Progenitor cell of endocrine pancreas (in vitro differentiated cells): Measurements from ENCODE around the gene N4BP3. TPM values are rescaled to one million over a fixed set of nuclear protein-coding genes. Genes with fewer than 3 reads are reported as not detected.
"Not testable (repeated sequence)": the region's sequence is repeated elsewhere in the genome, so short reads cannot be mapped to it uniquely, and the experiment has no call there.

ENCODE experiments used
- DNase-seq: peaks from one replicate; pipeline ENCODE4 v3.0.0; 2021; ENCODE audit warnings: low spot score; ENCODE audit not compliant: unreplicated experiment
- H3K27ac Mint-ChIP-seq: 2 replicates; pipeline ENCODE4 v1.8.0; 2021; ENCODE audit warnings: mild to moderate bottlenecking, moderate library complexity, mixed read lengths
- H3K27me3 Mint-ChIP-seq: 2 replicates; pipeline ENCODE4 v1.8.0; 2021; ENCODE audit warnings: mixed read lengths
- H3K36me3 Mint-ChIP-seq: 2 replicates; pipeline ENCODE4 v1.8.0; 2022; ENCODE audit warnings: mixed read lengths; ENCODE audit not compliant: insufficient read depth
- H3K4me1 Mint-ChIP-seq: 2 replicates; pipeline ENCODE4 v1.8.0; 2021; ENCODE audit warnings: low read depth, mixed read lengths
- H3K4me3 Mint-ChIP-seq: 2 replicates; pipeline ENCODE4 v1.8.0; 2021; ENCODE audit warnings: low read depth, mild to moderate bottlenecking, moderate library complexity, mixed read lengths
- H3K9me3 Mint-ChIP-seq: 2 replicates; pipeline ENCODE4 v1.8.0; 2021; ENCODE audit warnings: low read depth, mixed read lengths
- total RNA-seq: library from RNA; stranded (reverse); gene quantifications from 2 replicates; pipeline ENCODE4 v1.2.1, GENCODE V29; 2021
- TF ChIP-seq, protein P1 (sequence below): fragments of 200-600 bp; sonication (generic); IDR thresholded peaks from one replicate; pipeline ENCODE4 v1.5.0; 2021; ENCODE audit warnings: antibody characterized with exemption, mild to moderate bottlenecking; ENCODE audit not compliant: unreplicated experiment

N4BP3 gene
- total RNA-seq, 1 donor from 2014 or later, result 1.9 TPM

DNA sequence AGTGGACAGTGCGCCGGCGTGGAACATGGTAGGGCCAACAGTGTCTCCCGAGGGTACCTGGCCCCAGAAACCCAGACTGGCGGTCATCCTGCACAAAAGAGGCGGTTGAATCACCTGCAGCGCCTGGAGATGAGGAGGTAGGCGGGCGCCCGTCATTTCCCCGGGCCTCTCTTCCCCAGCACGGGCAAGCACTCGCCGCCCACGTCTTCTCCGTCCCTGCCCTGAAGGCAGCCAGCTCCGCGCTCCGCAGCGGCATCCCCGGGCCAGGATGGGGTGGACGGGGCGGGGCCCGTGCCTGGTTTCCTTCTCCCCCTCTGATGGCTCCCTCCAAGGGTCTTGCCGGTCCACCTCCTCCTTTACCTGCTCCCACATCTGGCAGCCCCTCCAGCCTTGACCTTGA lies 27.1 kb upstream of the N4BP3 start:
- H3K27me3 Mint-ChIP-seq, result peaks cover 17% of the 10 kb centered on the region
- DNase-seq, result no peak

DNA sequence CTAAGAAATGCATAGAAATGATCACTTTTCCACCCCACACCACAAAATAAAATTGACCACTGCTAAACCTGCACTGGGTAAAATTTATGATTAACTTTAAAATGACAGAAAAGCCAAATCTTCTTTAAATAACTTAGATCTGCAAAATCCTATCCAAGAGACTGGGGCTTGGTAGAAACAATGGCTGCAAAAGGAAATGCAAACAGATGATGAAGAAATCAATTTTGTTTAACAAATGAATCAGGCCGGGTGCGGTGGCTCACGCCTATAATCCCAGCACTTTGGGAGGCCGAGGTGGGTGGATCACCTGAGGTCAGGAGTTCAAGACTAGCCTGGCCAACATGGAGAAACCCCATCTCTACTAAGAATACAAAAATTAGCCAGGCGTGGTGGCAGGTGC lies 26.1 kb upstream of the N4BP3 start:
- not testable (repeated sequence) for H3K36me3 Mint-ChIP-seq, H3K4me1 Mint-ChIP-seq, H3K4me3 Mint-ChIP-seq, H3K9me3 Mint-ChIP-seq, H3K27ac Mint-ChIP-seq, DNase-seq
- peaks cover 17% of the 10 kb centered on the region for H3K27me3 Mint-ChIP-seq

More for the DNA sequence above, 27.1 kb upstream of the N4BP3 start:
- peaks cover 2% of the 10 kb centered on the region for H3K9me3 Mint-ChIP-seq
- peaks cover 1% of the 10 kb centered on the region for H3K4me1 Mint-ChIP-seq
- no peaks in the 10 kb centered on the region for H3K36me3 Mint-ChIP-seq
- H3K4me3 Mint-ChIP-seq, result no peak overlapping the region
- TF ChIP-seq, protein P1, sequence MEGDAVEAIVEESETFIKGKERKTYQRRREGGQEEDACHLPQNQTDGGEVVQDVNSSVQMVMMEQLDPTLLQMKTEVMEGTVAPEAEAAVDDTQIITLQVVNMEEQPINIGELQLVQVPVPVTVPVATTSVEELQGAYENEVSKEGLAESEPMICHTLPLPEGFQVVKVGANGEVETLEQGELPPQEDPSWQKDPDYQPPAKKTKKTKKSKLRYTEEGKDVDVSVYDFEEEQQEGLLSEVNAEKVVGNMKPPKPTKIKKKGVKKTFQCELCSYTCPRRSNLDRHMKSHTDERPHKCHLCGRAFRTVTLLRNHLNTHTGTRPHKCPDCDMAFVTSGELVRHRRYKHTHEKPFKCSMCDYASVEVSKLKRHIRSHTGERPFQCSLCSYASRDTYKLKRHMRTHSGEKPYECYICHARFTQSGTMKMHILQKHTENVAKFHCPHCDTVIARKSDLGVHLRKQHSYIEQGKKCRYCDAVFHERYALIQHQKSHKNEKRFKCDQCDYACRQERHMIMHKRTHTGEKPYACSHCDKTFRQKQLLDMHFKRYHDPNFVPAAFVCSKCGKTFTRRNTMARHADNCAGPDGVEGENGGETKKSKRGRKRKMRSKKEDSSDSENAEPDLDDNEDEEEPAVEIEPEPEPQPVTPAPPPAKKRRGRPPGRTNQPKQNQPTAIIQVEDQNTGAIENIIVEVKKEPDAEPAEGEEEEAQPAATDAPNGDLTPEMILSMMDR, result no peak
- H3K27ac Mint-ChIP-seq, result no peak overlapping the region

- TF ChIP-seq, protein P1, result no peak
- Mint-ChIP-seq H3K36me3 (no peaks in the 10 kb centered on the region), H3K27ac (no peak overlapping the region), H3K27me3 (peaks cover 5% of the 10 kb centered on the region), H3K4me3 (no peak overlapping the region), H3K9me3 (peaks cover 3% of the 10 kb centered on the region), H3K4me1 (no peaks in the 10 kb centered on the region)
- no peak for DNase-seq
These were observed 22.5 kb upstream of the N4BP3 start for GRCh38 chr5:178090856-178091255.

DNA sequence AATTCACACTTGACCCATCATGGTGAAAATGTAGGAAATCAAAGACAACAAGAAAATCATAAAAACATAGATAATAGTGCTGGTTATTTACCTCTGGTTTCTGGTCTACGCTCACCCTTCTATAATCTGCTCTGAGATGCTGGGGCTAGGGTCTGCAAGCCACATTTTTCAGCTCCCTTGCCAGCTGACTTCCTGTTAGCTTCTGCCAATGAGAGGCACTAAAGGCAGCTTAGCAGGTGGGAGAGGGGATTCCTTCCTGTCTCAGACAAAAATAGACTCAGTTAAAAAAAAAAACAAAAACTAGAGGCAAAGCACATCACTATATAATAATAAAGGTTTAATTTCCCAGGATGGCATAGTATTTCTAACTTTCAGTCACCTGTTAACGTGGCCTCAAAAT lies 20.2 kb upstream of the N4BP3 start:
- Mint-ChIP-seq H3K4me3 (no peak overlapping the region), H3K36me3 (peaks cover 1% of the 10 kb centered on the region), H3K27me3 (peaks cover 6% of the 10 kb centered on the region), H3K9me3 (peaks cover 6% of the 10 kb centered on the region), H3K4me1 (no peaks in the 10 kb centered on the region), H3K27ac (no peak overlapping the region)
- DNase-seq, result no peak
- TF ChIP-seq, protein P1, result no peak

- H3K9me3 Mint-ChIP-seq, result peaks cover 6% of the 10 kb centered on the region
- peaks cover 6% of the 10 kb centered on the region for H3K27me3 Mint-ChIP-seq
- H3K4me1 Mint-ChIP-seq, result no peaks in the 10 kb centered on the region
- TF ChIP-seq, protein P1, result no peak
- peaks cover 1% of the 10 kb centered on the region for H3K36me3 Mint-ChIP-seq
- H3K4me3 Mint-ChIP-seq, result no peak overlapping the region
- DNase-seq, result no peak
- H3K27ac Mint-ChIP-seq, result no peak overlapping the region
These were observed 19.0 kb upstream of the N4BP3 start for GRCh38 chr5:178094345-178094744.

- Mint-ChIP-seq H3K4me1 (no peaks in the 10 kb centered on the region), H3K27me3 (peaks cover 7% of the 10 kb centered on the region), H3K36me3 (peaks cover 1% of the 10 kb centered on the region), H3K9me3 (peaks cover 3% of the 10 kb centered on the region), H3K4me3 (no peak overlapping the region), H3K27ac (no peak overlapping the region)
- DNase-seq, result no peak
- TF ChIP-seq, protein P1, result no peak
These were observed 14.6 kb upstream of the N4BP3 start for GRCh38 chr5:178098685-178099084.
